ENCODE data around the gene CTNNA3.

GRCh38 chr10:66362522-66362921 is 1333.5 kb downstream of the CTNNA3 start:
- TF ChIP-seq POLR2A (IDR thresholded peaks at IDR 0.05) (no peak), CTCF (IDR thresholded peaks at IDR 0.05 in 8 of 11, conservative IDR thresholded peaks at IDR 0.05 in 3 of 11) (no peak), POLR2AphosphoS5 (IDR thresholded peaks at IDR 0.05) (no peak)

All from spleen (tissue), 7 donors.